Measurements from ENCODE around the gene SSTR5.

DNA sequence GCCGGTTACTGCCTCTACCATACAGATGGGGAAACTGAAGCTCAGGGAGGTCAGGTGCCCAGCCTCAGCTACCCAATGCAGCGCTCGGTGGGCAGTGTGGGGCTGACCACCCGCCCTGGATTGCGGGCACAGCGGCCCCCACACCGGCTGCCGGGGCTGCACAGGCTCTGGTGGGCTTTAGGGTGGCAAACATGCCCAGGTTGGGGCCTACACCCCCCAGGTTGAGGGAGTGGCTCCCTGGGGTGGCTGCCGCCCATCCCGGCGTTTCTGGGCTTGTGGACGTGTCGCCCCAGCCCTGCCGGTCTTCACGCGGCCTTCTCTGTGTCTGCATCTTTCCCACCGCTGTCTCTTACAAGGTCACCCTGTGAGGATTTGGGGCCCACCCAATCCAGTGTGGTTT is 40.9 kb upstream of the SSTR5 start:
- TF ChIP-seq, protein P1, sequence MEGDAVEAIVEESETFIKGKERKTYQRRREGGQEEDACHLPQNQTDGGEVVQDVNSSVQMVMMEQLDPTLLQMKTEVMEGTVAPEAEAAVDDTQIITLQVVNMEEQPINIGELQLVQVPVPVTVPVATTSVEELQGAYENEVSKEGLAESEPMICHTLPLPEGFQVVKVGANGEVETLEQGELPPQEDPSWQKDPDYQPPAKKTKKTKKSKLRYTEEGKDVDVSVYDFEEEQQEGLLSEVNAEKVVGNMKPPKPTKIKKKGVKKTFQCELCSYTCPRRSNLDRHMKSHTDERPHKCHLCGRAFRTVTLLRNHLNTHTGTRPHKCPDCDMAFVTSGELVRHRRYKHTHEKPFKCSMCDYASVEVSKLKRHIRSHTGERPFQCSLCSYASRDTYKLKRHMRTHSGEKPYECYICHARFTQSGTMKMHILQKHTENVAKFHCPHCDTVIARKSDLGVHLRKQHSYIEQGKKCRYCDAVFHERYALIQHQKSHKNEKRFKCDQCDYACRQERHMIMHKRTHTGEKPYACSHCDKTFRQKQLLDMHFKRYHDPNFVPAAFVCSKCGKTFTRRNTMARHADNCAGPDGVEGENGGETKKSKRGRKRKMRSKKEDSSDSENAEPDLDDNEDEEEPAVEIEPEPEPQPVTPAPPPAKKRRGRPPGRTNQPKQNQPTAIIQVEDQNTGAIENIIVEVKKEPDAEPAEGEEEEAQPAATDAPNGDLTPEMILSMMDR (conservative IDR thresholded peaks at IDR 0.05; ENCODE audit: low read depth, low read length) = no peak
- TF ChIP-seq POLR2A (IDR thresholded peaks at IDR 0.05; ENCODE audit: low read depth, low read length) (no peak), RFX5 (IDR thresholded peaks at IDR 0.05; ENCODE audit: low read depth, low read length) (no peak), SMC3 (IDR thresholded peaks at IDR 0.05; ENCODE audit: low read depth, low read length) (no peak), BHLHE40 (IDR thresholded peaks at IDR 0.05; ENCODE audit: low read depth, low read length) (no peak), MAZ (IDR thresholded peaks at IDR 0.05; ENCODE audit: borderline replicate concordance, low read depth, low read length) (no peak), RAD21 (IDR thresholded peaks at IDR 0.05; ENCODE audit: low read length) (no peak), MXI1 (IDR thresholded peaks at IDR 0.05; ENCODE audit: borderline replicate concordance, low read depth, low read length) (no peak), MAFK (IDR thresholded peaks at IDR 0.05; ENCODE audit: low read depth, low read length) (no peak), RCOR1 (IDR thresholded peaks at IDR 0.05; ENCODE audit: insufficient replicate concordance, low read length) (no peak)
- TF ChIP-seq, protein P2, sequence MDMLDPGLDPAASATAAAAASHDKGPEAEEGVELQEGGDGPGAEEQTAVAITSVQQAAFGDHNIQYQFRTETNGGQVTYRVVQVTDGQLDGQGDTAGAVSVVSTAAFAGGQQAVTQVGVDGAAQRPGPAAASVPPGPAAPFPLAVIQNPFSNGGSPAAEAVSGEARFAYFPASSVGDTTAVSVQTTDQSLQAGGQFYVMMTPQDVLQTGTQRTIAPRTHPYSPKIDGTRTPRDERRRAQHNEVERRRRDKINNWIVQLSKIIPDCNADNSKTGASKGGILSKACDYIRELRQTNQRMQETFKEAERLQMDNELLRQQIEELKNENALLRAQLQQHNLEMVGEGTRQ (IDR thresholded peaks at IDR 0.05; ENCODE audit: low read depth, low read length) = no peak
- TF ChIP-seq, protein P3, sequence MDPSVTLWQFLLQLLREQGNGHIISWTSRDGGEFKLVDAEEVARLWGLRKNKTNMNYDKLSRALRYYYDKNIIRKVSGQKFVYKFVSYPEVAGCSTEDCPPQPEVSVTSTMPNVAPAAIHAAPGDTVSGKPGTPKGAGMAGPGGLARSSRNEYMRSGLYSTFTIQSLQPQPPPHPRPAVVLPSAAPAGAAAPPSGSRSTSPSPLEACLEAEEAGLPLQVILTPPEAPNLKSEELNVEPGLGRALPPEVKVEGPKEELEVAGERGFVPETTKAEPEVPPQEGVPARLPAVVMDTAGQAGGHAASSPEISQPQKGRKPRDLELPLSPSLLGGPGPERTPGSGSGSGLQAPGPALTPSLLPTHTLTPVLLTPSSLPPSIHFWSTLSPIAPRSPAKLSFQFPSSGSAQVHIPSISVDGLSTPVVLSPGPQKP (IDR thresholded peaks at IDR 0.05; ENCODE audit: borderline replicate concordance, low read depth, low read length) = no peak

All from IMR-90 (cell line).